ENCODE data around the gene AP2A2. TPM values are rescaled to one million over a fixed set of nuclear protein-coding genes. Genes with fewer than 3 reads are reported as not detected.

Gene AP2A2
- total and polyA plus RNA-seq, 8 donors = 15.0 to 350 (median 39.9) TPM

DNA sequence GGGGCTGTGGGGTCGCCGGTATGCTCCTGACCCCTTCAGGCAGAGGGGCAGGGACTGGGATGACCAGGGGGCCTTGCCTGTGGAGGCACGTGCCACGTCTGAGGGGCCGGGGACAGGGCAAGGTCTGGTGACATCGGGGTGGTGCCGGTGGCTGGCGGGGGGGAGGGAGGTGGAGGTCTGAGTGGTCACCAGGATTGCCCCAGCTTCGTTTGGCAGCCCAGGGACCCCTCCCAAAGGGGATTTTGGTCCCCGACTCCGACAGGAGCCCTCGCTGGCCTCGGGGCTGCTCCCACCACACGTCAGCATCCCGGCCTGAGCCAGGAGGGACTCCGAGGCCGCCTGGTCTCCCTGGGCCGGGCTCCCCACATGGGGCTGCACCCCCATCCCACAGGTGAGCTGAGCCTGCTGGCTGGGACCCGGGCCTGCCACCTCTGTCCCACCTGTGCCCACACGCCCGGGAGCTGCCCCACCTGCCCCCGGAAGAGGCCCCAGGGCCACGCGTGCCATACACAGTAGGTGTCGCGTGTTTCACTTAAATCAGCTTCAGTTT, 111.9 kb downstream of the AP2A2 start:
- no peak for DNase-seq
- no peak overlapping the region for H3K4me3 ChIP-seq
- H3K27me3 ChIP-seq = peaks cover 4 to 89% (median 38%) of the 10 kb centered on the region in 3 donors
- WGBS, 5 donors = 68 to 84% (median 78%) methylated on average over 10 to 26 of the region's 26 CpGs
- TF ChIP-seq EP300 (IDR thresholded peaks at IDR 0.05) = no peak
- H3K27ac ChIP-seq = peak overlapping the region in 1 of 5 donors; percentile 60
- no peaks in the 10 kb centered on the region for H3K36me3 ChIP-seq
- H3K4me1 ChIP-seq = peaks cover 8 to 67% (median 55%) of the 10 kb centered on the region in 4 donors
- intact Hi-C loops (cut with DNase I; ENCODE audit: low total_unique reads) = no loop called here
- no peaks in the 10 kb centered on the region for H3K9me3 ChIP-seq

DNA sequence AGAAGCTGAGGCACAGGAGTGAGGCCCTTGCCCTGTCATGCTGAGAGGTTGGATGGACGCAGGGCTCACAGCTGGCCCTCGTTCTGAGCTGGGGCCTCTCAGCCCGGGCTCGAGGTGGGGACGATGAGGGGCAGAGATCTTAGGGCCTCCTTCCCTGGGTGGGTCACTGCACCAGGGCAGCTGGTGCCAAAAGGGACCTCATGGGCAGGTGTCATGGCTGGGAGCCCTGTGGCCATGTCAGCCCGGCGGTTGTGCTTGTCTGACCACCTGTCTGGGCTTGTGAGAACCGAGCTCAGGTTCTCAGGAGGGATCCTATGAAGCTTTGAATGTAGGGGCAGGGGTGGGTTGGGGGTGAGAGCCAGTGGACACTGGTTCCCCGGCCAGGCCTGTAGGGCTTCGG, 112.7 kb downstream of the AP2A2 start:
- WGBS, 5 donors = 79 to 85% (median 81%) methylated on average over 10 of the region's 10 CpGs
- DNase-seq = no peak
- H3K27ac ChIP-seq = peak overlapping the region in 1 of 5 donors; percentile 65
- H3K9me3 ChIP-seq = no peaks in the 10 kb centered on the region
- TF ChIP-seq POLR2AphosphoS5 (IDR thresholded peaks at IDR 0.05) (no peak), POLR2A (IDR thresholded peaks at IDR 0.05) (no peak), EP300 (IDR thresholded peaks at IDR 0.05) (no peak)
- TF ChIP-seq, protein P1, sequence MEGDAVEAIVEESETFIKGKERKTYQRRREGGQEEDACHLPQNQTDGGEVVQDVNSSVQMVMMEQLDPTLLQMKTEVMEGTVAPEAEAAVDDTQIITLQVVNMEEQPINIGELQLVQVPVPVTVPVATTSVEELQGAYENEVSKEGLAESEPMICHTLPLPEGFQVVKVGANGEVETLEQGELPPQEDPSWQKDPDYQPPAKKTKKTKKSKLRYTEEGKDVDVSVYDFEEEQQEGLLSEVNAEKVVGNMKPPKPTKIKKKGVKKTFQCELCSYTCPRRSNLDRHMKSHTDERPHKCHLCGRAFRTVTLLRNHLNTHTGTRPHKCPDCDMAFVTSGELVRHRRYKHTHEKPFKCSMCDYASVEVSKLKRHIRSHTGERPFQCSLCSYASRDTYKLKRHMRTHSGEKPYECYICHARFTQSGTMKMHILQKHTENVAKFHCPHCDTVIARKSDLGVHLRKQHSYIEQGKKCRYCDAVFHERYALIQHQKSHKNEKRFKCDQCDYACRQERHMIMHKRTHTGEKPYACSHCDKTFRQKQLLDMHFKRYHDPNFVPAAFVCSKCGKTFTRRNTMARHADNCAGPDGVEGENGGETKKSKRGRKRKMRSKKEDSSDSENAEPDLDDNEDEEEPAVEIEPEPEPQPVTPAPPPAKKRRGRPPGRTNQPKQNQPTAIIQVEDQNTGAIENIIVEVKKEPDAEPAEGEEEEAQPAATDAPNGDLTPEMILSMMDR (IDR thresholded peaks at IDR 0.05) = no peak
- intact Hi-C loops (cut with DNase I; ENCODE audit: low total_unique reads) = no loop called here
- H3K4me1 ChIP-seq = peaks cover 8 to 65% (median 55%) of the 10 kb centered on the region in 4 donors
- H3K27me3 ChIP-seq = peaks cover 4 to 90% (median 38%) of the 10 kb centered on the region in 3 donors
- H3K36me3 ChIP-seq = no peaks in the 10 kb centered on the region
- no peak overlapping the region for H3K4me3 ChIP-seq

DNA sequence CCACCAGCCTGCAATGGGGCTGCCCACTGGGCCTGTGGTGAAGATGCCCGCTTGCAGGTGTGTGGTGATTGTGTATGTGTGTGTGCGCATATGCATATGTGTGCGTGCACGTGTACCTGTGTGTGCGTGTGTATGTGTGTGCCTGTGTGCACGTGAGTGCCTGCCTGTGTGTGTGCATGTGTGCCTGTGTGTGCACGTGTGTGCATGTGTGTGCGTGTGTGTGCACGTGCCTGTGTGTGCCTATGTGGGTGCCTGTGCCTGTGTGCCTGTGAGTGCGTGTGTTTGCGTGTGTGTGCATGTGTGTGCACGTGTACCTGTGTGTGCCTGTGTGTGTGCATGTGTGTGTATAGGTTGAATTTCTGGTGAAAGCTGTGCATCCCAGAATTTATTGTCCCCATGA, 113.3 kb downstream of the AP2A2 start:
- peaks cover 8 to 62% (median 54%) of the 10 kb centered on the region in 4 donors for H3K4me1 ChIP-seq
- H3K36me3 ChIP-seq = no peaks in the 10 kb centered on the region
- DNase-seq = no peak
- intact Hi-C loops (cut with DNase I; ENCODE audit: low total_unique reads) = no loop called here
- H3K27me3 ChIP-seq = peaks cover 4 to 89% (median 38%) of the 10 kb centered on the region in 3 donors
- WGBS, 5 donors = 63 to 90% (median 79%) methylated on average over 9 to 12 of the region's 12 CpGs
- no peak overlapping the region for H3K4me3 ChIP-seq
- TF ChIP-seq EP300 (IDR thresholded peaks at IDR 0.05) = no peak
- no peak for TF ChIP-seq POLR2AphosphoS5 (IDR thresholded peaks at IDR 0.05)
- TF ChIP-seq, protein P1 (IDR thresholded peaks at IDR 0.05) = no peak
- no peak for TF ChIP-seq POLR2A (IDR thresholded peaks at IDR 0.05)
- no peaks in the 10 kb centered on the region for H3K9me3 ChIP-seq
- H3K27ac ChIP-seq = peak overlapping the region in 2 of 5 donors; percentile 35 to 65

DNA sequence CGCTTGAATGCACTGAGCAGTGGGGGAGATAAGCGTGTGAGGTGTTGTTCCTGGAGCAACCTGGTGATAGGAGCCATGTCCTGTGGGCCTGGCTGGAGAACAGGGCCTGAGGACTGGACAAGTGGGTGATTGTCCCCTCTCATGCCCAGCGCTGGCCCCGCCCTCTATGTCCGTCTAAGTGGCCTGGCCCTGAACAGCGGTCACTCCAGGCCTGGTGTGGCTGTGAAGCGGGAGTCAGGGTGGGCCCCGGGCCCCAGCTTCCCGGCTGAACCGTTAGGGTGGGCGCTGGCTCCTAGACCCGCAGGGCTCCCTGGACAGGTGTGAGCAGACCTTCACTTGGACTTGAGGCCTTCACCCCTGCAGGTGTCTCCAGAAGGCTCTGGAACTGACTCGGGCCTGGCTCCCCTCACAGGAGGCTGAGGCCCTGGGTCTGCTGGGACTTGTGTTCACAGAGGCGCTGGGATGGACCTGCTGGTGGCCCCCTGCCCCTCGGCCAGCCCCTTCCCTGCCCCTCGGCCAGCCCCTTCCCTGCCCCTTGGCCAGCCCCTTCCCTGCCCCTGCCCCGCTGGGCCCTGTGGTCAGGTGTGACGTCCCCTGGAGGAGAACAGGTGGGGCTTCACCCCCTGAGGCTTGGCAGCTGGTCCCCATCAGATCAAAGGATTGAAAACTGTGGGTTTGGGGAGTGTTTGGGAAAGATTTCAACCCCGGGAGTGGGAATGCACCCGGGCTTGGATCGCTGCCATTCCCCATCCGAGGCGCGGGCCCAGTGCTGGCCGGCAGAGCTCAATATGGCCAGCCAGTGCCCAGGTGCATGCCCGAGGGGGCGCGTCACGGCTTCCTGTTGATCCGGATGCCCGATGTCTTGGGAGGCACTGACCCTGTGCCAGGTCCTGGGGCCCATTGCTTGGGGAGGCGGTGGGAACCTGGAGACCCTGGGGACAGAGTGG, 114.1 kb downstream of the AP2A2 start:
- no peaks in the 10 kb centered on the region for H3K36me3 ChIP-seq
- H3K27me3 ChIP-seq = peaks cover 4 to 82% (median 38%) of the 10 kb centered on the region in 3 donors
- intact Hi-C loops (cut with DNase I; ENCODE audit: low total_unique reads) = no loop called here
- peak overlapping the region in 2 of 5 donors; percentile 35 to 65 for H3K27ac ChIP-seq
- H3K9me3 ChIP-seq = no peaks in the 10 kb centered on the region
- 31 to 52% (median 42%) methylated on average over 27 to 32 of the region's 32 CpGs for WGBS, 5 donors
- TF ChIP-seq, protein P1 (IDR thresholded peaks at IDR 0.05) = no peak
- TF ChIP-seq POLR2AphosphoS5 (IDR thresholded peaks at IDR 0.05) (peak in 1 of 3 donors; percentile 13), EP300 (IDR thresholded peaks at IDR 0.05) (no peak), POLR2A (IDR thresholded peaks at IDR 0.05) (no peak)
- H3K4me3 ChIP-seq = no peak overlapping the region
- H3K4me1 ChIP-seq = peaks cover 8 to 59% (median 51%) of the 10 kb centered on the region in 4 donors
- peak in 1 of 2 donors; percentile 75 for DNase-seq

All from stomach (tissue), 9 donors.